Globus pallidus (tissue), 1 donor: ENCODE measurements around the gene CPAMD8.
"Not testable (repeated sequence)": the region's sequence is repeated elsewhere in the genome, so short reads cannot be mapped to it uniquely, and the experiment has no call there.

Source experiments
- DNase-seq: peaks from one replicate; pipeline ENCODE4 v3.0.0-alpha.2; 2015; ENCODE audit warnings: low spot score

CPAMD8 gene

DNA sequence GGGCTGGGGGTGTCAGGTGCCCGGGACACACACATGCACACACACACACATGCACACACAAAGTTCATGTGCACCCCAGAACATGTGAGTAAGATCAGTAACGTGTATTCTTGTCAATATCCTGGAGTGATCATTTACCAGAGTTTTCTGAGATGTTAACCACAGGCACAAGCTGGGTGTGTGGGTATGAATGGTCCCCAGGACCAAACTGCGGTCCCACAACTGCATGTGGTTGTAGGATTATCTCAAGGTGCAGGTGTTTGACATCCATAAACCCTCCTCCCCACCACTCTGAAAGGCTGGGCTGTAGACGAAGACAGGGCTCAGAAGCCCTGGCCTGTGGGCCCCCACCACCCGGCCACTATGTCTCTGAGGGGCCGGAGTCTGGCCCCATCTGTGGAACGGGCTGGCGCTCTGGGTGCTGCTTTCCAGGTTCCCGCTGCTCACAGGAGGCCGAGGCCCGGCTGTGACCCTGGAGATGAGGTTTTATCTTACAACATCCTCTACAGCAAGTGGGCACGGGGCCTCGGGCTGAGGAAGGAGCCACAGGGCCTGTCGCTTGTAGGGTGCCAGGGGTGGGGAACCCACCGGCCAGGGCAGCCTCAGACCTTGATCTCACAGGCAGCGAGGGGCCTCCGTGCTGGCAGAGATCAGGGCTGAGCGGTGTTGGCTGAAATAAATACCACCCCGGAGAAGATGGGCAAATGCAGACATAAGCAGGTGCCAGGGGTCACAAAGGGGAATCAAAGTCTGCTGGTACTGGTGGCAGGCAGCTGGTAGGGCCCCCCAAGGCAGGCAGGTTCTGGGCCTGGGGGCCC lies 133.5 kb downstream of the CPAMD8 start:
- DNase-seq = no peak

DNA sequence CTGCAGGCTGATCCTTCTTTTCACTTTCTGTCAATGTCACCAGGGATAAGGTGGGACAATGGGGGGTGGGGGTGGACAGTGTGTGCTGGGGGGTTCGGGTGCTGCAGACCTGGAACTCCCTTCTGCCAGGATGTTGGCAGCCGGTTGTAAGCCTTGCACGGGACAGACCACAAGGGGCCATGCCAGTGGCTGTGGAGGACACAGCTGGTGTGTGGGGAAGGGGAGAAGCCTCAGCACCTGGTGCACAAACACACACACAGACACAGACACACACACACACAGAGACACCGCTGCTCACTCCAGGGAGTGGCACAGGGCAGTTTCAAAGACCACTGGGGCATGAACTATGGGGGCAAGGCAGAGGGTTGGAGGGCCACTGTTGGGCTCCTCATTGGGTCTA lies 134.2 kb downstream of the CPAMD8 start:
- no peak for DNase-seq

DNA sequence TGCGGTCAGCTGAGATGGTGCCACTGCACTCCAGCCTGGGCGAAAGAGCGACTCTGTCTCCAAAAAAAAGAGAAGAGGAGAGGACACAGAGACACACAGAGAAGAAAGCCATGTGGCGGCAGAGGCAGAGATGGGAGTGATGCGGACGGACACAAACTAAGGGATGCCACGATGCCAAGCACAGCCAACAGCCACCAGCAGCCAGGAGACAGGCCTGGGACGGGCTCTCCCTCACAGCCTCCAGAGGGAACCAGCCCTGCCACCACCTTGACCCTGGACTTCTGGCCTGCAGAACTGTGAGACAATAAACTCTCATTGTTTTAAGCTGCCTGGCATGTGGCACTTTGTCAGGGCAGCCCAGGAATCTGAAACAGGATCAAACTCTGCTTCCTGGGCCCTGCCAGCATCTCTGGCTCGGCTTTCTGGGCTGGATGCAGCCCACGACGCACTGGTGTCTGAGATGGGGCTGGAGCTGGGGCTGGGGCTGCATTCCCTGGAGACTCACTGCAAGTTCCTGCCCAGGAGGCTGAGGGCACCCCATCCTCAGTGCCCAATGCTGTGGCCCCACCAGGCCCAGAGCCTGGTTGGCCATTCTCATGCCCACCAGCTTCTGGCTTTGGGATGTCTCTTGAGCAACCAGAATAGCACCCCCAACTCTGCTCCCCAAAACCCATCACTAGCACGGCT lies 134.8 kb downstream of the CPAMD8 start:
- DNase-seq = no peak

DNA sequence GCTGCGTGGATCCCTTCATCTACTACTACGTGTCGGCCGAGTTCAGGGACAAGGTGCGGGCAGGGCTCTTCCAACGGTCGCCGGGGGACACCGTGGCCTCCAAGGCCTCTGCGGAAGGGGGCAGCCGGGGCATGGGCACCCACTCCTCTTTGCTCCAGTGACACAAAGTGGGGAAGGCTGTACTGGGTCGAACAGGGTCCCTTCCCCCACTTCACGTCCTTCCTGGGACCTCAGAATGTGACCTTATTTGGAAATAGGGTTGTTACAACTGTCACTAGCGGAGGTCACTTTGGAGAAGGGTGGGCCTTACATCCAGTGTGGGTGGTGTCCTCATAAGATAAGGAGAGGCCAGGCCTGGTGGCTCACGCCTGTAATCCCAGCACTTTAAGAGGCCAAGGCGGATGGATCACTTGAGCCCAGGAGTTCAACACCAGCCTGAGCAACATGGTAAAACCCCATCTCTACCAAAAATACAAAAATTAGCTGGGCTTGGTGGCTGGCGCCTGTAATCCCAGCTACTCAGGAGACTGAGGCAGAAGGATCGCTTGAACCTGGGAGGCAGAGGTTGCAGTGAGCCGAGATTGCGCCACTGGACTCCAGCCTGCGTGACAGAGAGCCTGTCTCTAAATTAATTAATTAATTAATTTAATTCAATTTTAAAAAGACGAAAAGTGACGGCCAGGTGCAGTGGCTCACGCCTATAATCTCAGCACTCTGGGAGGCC lies 136.0 kb downstream of the CPAMD8 start:
- no peak for DNase-seq

DNA sequence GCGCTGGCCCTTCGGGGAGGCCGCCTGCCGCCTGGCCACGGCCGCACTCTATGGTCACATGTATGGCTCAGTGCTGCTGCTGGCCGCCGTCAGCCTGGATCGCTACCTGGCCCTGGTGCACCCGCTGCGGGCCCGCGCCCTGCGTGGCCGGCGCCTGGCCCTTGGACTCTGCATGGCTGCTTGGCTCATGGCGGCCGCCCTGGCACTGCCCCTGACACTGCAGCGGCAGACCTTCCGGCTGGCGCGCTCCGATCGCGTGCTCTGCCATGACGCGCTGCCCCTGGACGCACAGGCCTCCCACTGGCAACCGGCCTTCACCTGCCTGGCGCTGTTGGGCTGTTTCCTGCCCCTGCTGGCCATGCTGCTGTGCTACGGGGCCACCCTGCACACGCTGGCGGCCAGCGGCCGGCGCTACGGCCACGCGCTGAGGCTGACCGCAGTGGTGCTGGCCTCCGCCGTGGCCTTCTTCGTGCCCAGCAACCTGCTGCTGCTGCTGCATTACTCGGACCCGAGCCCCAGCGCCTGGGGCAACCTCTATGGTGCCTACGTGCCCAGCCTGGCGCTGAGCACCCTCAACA lies 136.6 kb downstream of the CPAMD8 start:
- no peak for DNase-seq

DNA sequence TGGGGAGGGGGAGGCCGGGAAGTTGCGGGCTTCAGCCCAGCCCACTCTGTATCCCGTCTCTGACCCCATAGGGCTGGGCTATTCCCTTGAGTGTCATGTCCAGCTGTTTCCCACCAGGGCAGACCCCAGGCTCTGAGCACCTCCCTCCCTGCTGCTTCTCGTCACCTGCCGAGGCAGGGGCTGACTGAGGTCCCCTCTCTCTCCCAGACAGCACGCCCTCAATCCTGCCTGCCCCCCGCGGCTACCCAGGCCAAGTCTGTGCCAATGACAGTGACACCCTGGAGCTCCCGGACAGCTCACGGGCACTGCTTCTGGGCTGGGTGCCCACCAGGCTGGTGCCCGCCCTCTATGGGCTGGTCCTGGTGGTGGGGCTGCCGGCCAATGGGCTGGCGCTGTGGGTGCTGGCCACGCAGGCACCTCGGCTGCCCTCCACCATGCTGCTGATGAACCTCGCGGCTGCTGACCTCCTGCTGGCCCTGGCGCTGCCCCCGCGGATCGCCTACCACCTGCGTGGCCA lies 137.2 kb downstream of the CPAMD8 start:
- no peak for DNase-seq

DNA sequence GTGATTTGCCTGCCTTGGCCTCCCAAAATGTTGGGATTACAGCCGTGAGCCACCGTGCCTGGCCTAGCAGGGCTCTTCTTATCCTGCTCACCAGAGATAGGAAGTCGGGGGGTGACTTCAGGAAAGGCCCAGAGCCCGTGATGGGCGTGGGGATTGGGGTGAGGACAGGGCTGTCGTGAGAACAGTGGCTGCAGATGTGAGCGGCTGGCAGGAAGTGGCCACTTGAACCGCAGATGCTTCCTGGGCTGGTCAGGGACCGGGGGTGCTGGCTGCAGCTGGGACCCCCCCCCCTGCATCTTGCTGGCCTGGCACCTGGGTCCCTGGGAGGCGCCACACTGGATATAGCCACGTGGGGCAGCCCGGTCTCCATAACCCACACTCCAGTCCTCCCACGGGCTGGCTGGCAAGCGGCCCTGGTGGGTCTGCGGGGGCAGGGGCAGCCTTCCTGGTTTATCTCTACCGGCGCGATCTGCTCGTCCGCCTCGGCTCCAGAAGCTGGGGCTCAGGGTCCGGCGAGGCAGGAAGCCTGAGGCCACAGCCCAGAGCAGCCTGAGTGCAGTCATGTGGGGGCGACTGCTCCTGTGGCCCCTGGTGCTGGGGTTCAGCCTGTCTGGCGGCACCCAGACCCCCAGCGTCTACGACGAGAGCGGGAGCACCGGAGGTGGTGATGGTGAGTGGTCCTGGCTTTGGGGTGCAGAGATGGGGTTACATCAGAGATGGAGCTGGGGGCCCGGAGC lies 137.8 kb downstream of the CPAMD8 start, which contains the start of gene F2RL3:
F2RL3 (plus strand) TSS at position 371 of the 737 bp plus-strand sequence; CDS start at position 562, 191 bp downstream.
- no peak for DNase-seq

DNA sequence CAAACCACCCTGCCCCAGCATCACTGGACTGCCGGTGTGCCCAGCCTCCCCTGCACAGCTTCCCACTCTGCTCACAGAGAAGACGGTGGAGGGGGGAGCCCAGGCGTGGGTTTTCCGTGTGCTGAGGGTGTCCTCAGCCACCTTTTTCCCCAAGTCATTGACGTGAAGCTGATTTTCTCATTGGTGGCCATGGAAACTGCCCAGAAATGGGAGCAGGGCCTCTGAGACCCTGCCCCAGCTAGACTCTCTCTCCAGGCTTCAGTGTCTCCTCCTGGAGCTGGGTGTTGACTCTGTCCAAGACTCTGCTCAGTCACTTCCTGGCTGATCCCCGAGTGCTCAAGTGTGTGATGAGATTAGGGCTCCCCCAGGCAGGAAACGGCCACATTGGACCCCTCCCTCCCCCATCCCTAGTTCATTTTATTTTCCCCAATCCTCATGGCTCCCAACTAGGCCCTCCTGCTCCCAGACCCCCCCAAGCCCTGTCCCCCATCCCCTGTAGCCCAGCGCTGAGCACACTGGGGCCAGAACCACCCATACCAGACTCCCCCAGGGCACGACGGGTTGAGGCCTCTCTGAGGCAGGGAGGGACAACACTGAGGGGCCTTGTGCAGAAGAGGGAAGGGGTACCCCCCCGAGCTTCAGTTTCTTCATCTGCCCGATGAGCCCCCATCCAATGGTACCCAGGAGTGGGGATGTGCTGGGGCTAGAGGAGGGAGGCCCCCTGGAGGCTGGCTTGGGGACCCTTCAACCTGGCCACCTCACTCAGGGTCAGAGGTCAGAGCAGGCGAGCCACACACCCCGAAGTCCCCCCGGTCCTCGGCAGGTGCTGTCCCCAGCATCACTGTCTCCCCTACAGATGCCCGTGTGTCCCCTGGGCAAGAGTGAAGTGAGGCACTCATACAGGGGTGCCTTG lies 139.0 kb downstream of the CPAMD8 start:
- no peak for DNase-seq

DNA sequence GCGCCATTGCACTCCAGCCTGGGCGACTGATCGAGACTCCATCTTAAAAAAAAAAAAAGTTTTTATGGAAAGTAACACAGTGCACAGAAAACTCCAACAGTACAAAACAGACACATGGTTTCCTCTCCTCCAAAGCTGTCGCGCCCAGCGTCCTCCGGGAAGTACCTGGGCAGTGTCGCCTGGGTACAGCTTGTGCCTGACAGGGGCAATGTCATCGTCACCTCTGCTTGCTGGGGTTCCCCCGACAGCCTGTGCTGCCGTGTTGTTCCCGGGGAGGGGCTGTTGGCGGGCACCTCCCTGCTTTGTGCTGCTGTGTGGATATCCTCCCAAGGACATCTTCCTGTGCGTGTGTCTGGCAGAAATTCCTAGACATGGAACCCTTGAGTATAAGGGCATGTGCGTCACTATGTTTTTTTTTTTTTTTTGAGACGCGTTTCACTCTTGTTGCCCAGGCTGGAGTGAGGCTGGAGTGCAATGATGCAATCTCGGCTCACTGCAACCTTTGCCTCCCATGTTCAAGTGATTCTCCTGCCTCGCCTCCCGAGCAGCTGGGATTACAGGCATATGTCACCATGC lies 140.2 kb downstream of the CPAMD8 start:
- no peak for DNase-seq

DNA sequence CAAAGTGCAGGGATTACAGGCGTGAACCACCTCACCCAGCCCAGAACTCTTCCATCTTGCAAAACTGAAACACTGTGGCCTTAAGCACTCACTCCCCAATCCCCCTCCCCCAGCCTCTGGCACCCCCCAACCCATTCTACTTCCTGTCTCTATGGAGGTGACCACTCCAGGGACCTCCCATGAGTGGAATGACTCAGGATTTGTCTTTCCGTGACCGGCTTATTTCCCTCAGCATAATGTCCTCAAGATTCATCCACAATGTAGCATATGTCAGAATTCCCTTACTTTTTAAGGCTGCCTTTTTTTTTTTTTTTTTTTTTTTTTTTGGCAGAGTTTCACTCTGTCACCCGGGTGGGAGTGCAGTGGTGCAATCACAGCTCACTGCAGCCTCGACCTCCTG lies 141.4 kb downstream of the CPAMD8 start:
- DNase-seq = no peak

DNA sequence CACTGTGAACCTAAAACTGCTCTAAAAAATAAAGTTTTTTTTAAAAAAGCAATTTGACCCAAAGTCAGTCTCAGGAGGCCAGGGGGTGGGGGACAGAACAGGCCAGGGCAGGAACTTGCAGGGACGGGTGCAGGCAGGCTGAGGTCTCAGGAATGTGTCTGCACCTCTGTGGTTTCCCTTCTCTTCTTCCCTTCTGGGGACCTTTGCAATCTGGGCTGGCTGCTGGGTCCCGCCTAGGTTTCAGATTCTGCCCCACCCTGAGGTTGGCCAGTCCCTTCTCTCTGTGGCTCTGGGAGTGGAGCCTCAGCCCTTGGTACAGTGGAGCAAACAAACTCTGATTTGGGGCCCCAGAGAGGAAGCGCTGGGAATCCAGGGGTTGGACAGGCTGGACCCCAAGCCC lies 143.1 kb downstream of the CPAMD8 start:
- no peak for DNase-seq

DNA sequence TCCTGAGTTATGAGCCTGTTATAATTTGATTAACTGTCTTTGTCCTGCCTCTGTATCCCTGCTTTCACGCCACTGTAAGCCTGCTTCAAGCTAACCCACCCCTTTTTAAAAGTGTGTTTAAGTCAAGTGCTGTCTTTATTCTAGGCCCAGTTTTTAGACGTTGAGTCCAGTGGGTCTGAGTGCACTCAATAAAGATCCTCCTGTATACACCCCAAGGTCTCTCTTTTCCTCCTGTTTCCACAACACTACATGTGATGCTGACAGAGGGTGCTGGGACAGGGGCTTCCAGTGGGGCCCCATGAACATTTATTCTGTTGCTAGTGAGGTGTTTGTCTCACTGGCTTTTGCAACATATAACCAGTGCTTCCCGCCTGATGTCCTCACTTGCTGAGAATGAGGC lies 144.5 kb downstream of the CPAMD8 start:
- no peak for DNase-seq

DNA sequence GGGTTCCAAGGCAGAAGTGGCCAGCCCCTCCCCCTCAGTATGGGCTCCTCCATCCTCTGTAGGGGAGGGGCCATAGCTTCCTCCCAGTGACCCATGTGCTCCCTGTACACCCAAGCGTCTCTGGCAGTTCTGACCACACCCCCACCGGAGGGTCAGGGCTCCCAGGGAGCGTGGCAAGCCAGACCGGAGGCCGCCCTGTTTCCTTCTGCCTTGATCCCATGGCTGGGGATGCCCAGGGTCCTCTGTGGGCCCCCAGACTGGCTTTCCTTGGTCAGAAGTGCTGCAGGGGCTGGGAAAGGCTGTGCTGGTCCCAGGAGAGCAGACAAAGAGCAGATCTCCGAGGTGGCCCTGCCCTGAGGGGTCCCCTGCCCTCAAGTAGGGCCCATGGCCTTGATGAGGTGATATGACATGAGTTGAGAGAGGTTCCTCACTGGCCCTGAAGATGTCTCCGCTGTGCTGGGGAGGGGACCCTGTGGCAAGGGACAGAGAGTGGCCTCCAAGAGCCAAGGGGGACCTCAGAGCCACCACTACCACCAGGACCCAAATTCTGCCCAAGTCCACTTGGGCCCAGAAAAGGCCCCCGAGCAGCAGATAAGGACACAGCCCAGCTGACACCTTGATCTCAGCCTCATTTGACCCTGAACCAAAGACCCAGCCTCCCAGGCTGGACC lies 145.6 kb downstream of the CPAMD8 start:
- no peak for DNase-seq

DNA sequence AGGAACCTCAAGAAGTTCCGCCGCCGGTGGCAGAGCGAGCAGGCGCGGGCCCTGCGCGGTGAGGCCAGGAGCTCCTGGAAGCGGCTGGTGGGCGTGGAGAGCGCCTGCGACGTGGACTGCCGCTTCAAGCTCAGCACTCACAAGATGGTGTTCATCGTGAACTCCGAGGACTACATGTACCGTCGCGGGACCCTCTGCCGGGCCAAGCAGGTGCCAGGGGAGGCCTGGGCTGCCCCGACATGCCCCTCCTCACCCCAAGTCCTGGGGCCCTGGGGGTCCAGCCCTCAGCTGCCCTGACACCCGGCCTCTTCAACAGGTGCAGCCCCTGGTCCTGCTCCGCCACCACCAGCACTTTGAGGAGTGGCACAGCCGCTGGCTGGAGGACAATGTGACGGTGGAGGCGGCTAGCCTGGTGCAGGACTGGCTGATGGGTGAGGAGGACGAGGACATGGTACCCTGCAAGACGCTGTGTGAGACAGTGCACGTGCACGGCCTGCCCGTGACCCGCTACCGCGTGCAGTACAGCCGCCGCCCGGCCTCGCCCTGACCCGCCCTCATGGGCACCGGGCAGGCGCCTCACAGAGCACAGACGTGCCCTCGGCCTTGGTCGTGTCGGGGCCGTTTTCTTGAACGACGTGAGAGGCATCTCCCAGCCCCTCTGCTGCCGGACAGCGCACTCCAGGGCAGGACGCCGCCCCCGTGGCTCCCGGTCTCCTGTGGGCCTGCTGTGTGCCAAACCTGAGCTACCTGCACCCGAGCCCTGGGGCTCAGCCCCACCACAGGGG lies 148.2 kb downstream of the CPAMD8 start:
- no peak for DNase-seq

DNA sequence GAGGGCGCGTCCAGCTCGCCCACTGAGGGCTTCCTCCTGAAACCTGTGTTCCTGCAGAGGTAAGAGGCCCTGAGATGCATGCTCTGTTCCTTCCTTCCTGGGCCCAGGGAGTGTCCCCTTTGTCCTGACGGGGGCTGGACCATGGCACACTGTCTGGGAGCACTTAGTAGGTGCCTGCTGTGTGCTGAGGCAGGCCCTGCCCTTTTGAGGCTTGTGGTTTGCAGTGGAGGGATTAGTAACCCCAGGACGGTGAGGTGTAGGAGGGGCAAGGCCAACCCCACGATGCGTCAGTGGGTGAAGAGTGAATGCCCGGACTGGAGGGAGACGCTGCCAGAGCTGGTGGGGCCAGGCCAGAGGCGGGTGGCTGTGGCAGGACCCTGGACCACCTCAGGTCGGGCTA lies 149.0 kb downstream of the CPAMD8 start:
- no peak for DNase-seq

DNA sequence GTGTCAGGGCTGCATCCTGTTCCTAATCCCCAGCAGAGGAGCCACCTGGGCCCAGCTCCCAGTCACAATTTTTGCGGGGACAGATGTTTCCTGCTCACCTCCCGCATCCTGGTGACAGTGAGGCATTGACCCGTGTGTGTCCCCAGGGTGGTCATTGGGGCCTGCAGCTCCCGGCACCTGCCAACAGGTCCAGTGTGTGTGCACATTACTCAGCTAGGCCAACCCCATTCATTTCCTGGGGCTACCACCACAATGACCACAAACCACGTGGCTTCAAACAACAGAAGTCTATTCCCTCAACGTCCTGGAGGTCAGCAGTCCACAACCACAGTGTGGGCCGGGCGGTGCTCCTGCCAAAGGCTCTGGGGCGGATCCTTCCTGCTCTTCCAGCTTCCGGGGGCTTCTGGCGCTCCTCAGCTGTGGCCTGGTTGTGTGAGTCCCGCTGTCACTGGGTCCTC lies 149.7 kb downstream of the CPAMD8 start:
- no peak for DNase-seq

DNA sequence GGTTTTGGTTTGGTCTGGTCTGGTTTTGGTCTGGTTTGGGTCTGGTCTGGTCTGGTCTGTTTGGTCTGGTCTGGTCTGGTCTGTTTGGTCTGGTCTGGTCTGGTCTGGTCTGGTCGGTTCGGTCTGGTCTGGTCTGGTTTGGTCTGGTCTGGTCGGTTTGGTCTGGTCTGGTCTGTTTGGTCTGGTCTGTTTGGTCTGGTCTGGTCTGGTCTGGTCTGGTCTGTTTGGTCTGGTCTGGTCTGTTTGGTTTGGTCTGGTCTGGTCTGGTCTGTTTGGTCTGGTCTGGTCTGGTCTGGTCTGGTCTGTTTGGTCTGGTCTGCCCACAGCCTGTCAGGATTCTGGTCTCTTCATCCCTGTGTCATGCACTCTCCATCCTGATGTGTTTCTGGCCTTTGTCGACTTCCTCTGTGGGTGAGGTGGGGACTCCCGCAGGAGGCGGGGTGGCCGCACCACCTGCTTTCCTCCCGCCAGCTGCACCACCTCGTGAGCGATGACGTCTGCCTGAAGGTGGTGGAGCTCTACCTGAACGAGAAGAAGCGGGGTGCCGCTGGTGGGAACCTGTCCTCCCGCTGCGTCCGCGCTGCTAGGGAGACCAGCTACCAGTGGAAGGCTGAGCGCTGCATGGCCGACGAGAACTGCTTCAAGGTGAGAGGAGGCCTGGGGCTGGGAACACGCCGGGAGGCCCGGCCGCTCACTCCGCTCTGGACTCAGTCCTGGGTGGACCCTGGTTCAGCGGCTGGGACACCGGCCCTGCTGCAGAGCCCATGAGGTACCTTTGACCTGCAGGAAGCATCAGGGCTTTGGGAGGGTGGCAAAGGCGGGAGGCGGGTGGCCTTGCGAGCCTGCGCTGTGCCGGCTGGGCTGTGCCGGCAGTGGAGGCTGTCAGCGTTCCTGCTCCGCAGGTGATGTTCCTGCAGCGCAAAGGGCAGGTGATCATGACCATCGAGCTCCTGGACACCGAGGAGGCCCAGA lies 150.7 kb downstream of the CPAMD8 start:
- no peak for DNase-seq

DNA sequence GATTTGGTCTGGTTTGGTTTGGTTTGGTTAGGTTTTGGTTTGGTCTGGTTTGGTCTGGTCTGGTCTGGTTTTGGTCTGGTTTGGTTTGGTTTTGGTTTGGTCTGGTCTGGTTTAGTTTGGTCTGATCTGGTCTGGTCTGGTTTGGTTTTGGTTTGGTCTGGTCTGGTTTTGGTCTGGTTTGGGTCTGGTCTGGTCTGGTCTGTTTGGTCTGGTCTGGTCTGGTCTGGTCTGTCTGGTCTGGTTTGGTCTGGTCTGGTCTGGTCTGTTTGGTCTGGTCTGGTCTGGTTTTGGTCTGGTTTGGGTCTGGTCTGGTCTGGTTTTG lies 151.7 kb downstream of the CPAMD8 start:
- DNase-seq = not testable (repeated sequence)
